HEK293 (cell line): ENCODE results near the gene JCAD.

Experiments used
- CTCF ChIA-PET: fragments of 350-600 bp; formaldehyde crosslinking; extraction: SDS; loops from one replicate; lab custom pipeline; 2021; ENCODE audit warnings: antibody characterized with exemption; lab: Yijun Ruan, JAX
- POLR2A ChIA-PET: fragments of 300-600 bp; formaldehyde crosslinking; extraction: SDS; loops from one replicate; lab custom pipeline; 2020; ENCODE audit warnings: antibody characterized with exemption, inconsistent platforms; lab: Yijun Ruan, JAX
- H3K27ac ChIP-seq: fragments of 200-500 bp; sonication (Bioruptor generic); 2 replicates; pipeline ENCODE4 v1.5.1; 2014; ENCODE audit warnings: low read depth, low read length, control low read depth, inconsistent platforms; ENCODE audit errors: extremely low read depth
- H3K36me3 ChIP-seq, 2 experiments: fragments of 200-500 bp in 1 of 2; sonication (Bioruptor generic) in 1 of 2; 1 replicate in 1 of 2; 2 replicates in 1 of 2; pipeline ENCODE4 v1.5.1; 2014 to 2017; ENCODE audit warnings: inconsistent platforms in 2 of 2, low read length in 2 of 2; ENCODE audit not compliant: control insufficient read depth in 2 of 2, insufficient read depth in 1 of 2
- H3K4me1 ChIP-seq: fragments of 200-500 bp; sonication (Bioruptor generic); 2 replicates; pipeline ENCODE4 v1.5.1; 2014; ENCODE audit warnings: mild to moderate bottlenecking, low read length, inconsistent platforms; ENCODE audit not compliant: control insufficient read depth, insufficient read depth
- H3K4me3 ChIP-seq: 2 replicates; pipeline ENCODE4 v1.5.1; 2011; ENCODE audit warnings: low read depth, mild to moderate bottlenecking, control low read depth, low read length, moderate library complexity
- H3K9me3 ChIP-seq: fragments of 200-500 bp; sonication (Bioruptor generic); 2 replicates; pipeline ENCODE4 v1.5.1; 2014; ENCODE audit warnings: low read depth, low read length, inconsistent platforms; ENCODE audit not compliant: control insufficient read depth, insufficient read depth
- GLI2 ChIP-seq: fragments of 450-650 bp; formaldehyde crosslinking; IDR thresholded peaks from 2 replicates; pipeline ENCODE4; 2017; ENCODE audit warnings: missing biosample characterization, missing genetic modification characterization, low read depth, borderline replicate concordance
- KLF8 ChIP-seq: fragments of 450-650 bp; formaldehyde crosslinking; IDR thresholded peaks from 2 replicates; pipeline ENCODE4 v1.5.1; 2016; ENCODE audit warnings: missing biosample characterization, missing genetic modification characterization
- PRDM4 ChIP-seq: fragments of 450-650 bp; formaldehyde crosslinking; IDR thresholded peaks from 2 replicates; pipeline ENCODE4 v1.5.1; 2017; ENCODE audit warnings: missing biosample characterization, missing genetic modification characterization
- PRDM6 ChIP-seq: fragments of 450-650 bp; formaldehyde crosslinking; IDR thresholded peaks from 2 replicates; pipeline ENCODE4 v1.5.1; 2017; ENCODE audit warnings: missing biosample characterization, missing genetic modification characterization
- SALL2 ChIP-seq: fragments of 450-650 bp; formaldehyde crosslinking; IDR thresholded peaks from 2 replicates; pipeline ENCODE4 v1.5.0; 2017; ENCODE audit warnings: missing biosample characterization, mild to moderate bottlenecking, missing genetic modification characterization, borderline replicate concordance
- YY2 ChIP-seq: fragments of 450-650 bp; formaldehyde crosslinking; IDR thresholded peaks from 2 replicates; pipeline ENCODE4 v1.5.1; 2016; ENCODE audit warnings: missing biosample characterization, missing genetic modification characterization
- ZFP37 ChIP-seq: fragments of 450-650 bp; formaldehyde crosslinking; IDR thresholded peaks from 2 replicates; pipeline ENCODE4 v1.5.1; 2016; ENCODE audit warnings: missing biosample characterization, missing genetic modification characterization
- ZNF175 ChIP-seq: fragments of 450-650 bp; formaldehyde crosslinking; IDR thresholded peaks from 2 replicates; pipeline ENCODE4 v1.5.1; 2016; ENCODE audit warnings: missing biosample characterization, missing genetic modification characterization
- ZNF211 ChIP-seq: fragments of 450-650 bp; formaldehyde crosslinking; IDR thresholded peaks from 2 replicates; pipeline ENCODE4 v1.5.1; 2016; ENCODE audit warnings: low read depth, missing biosample characterization, missing genetic modification characterization
- ZNF214 ChIP-seq: fragments of 450-650 bp; formaldehyde crosslinking; IDR thresholded peaks from 2 replicates; pipeline ENCODE4 v1.5.1; 2017; ENCODE audit warnings: missing biosample characterization, mild to moderate bottlenecking, missing genetic modification characterization, borderline replicate concordance
- ZNF24 ChIP-seq: fragments of 450-650 bp; formaldehyde crosslinking; IDR thresholded peaks from 2 replicates; pipeline ENCODE4 v1.5.1; 2016; ENCODE audit warnings: missing biosample characterization, missing genetic modification characterization
- ZNF280D ChIP-seq: fragments of 450-650 bp; formaldehyde crosslinking; IDR thresholded peaks from 2 replicates; pipeline ENCODE4 v1.5.1; 2016; ENCODE audit warnings: missing biosample characterization, missing genetic modification characterization
- ZNF324 ChIP-seq: fragments of 450-650 bp; formaldehyde crosslinking; IDR thresholded peaks from 2 replicates; pipeline ENCODE4 v1.5.1; 2016; ENCODE audit warnings: missing biosample characterization, missing genetic modification characterization
- ZNF404 ChIP-seq: fragments of 450-650 bp; formaldehyde crosslinking; IDR thresholded peaks from 2 replicates; pipeline ENCODE4 v1.5.1; 2017; ENCODE audit warnings: missing biosample characterization, missing genetic modification characterization
- ZNF48 ChIP-seq: fragments of 450-650 bp; formaldehyde crosslinking; IDR thresholded peaks from 2 replicates; pipeline ENCODE4 v1.5.1; 2016; ENCODE audit warnings: missing biosample characterization, missing genetic modification characterization
- ZNF510 ChIP-seq: fragments of 450-650 bp; formaldehyde crosslinking; IDR thresholded peaks from 2 replicates; pipeline ENCODE4 v1.5.1; 2018; ENCODE audit warnings: mild to moderate bottlenecking, missing genetic modification characterization, missing biosample characterization; ENCODE audit not compliant: insufficient replicate concordance
- ZNF558 ChIP-seq: fragments of 450-650 bp; formaldehyde crosslinking; IDR thresholded peaks from 2 replicates; pipeline ENCODE4 v1.5.1; 2016; ENCODE audit warnings: missing biosample characterization, missing genetic modification characterization
- ZNF585B ChIP-seq: fragments of 450-650 bp; formaldehyde crosslinking; IDR thresholded peaks from 2 replicates; pipeline ENCODE4 v1.5.1; 2016; ENCODE audit warnings: missing biosample characterization, missing genetic modification characterization
- ZNF610 ChIP-seq: fragments of 450-650 bp; formaldehyde crosslinking; IDR thresholded peaks from 2 replicates; pipeline ENCODE4 v1.5.1; 2016; ENCODE audit warnings: missing biosample characterization, missing genetic modification characterization, borderline replicate concordance
- TF ChIP-seq, protein P1 (sequence below): fragments of 450-650 bp; formaldehyde crosslinking; IDR thresholded peaks from 2 replicates; pipeline ENCODE4 v1.5.1; 2016; ENCODE audit warnings: missing biosample characterization, missing genetic modification characterization

The JCAD gene

DNA sequence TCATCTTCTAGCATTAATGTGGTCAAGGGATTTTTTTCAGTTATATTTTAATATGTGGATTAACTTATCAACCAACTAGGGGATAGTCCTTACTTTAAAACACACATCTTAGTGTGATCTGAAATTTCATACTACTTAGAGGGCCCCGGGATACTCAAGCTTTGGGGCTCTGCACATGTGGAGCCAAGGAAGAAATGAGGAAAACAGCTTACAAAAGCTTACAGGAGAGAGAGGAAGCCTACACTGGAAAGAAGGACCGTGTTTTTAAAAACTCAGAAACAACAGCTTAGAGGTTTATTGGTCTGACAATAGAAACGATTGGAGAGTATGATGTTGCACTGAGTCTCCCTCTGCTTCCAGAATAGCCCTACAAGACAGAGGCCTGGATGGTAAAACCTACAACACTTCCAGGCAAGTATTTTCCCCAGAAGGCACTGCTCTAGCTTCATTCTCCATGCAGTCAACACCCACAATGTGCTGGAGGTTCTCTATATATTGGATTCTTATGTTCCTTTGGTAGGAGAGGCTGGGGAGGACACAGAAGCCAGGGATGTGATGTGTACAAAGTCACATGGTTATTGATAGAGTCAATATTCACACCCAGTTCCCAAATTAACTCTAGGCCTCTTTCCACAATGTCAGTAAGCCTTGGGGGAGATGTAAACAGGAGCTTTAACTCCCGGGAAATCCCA lies 47.3 kb downstream of the JCAD start:
- POLR2A ChIA-PET = no interaction called here

GRCh38 chr10:30011396-30011795 lies 48.0 kb downstream of the JCAD start:
- Histone ChIP-seq H3K9me3 (no peaks in the 10 kb centered on the region), H3K4me3 (no peak overlapping the region), H3K4me1 (no peaks in the 10 kb centered on the region), H3K27ac (no peak overlapping the region), H3K36me3 (peaks cover 5% of the 10 kb centered on the region in 2 experiments; a peak in 1 of 3 replicates)
- TF ChIP-seq ZNF324 (tag by site-specific recombination) (no peak), ZNF610 (tag by site-specific recombination) (no peak), ZNF510 (tag by site-specific recombination) (no peak), ZNF175 (tag by site-specific recombination) (no peak), ZNF280D (tag by site-specific recombination) (no peak), ZNF404 (tag by site-specific recombination) (no peak), SALL2 (tag by site-specific recombination) (no peak), GLI2 (tag by site-specific recombination) (no peak), ZNF214 (tag by site-specific recombination) (no peak), ZNF48 (tag by site-specific recombination) (no peak), ZNF558 (tag by site-specific recombination) (no peak), ZNF211 (tag by site-specific recombination) (no peak), ZNF24 (no peak)
- ChIA-PET POLR2A (no interaction called here), CTCF (interaction anchor here (0.6 to 4.3 kb wide), 3 partner anchors 10 to 273 kb away, joined by 3 to 39 read pairs (median 13); no protein-coding TSS in a partner anchor)

More for the DNA sequence above, 47.3 kb downstream of the JCAD start:
- Histone ChIP-seq H3K4me3 (no peak overlapping the region), H3K4me1 (no peaks in the 10 kb centered on the region), H3K9me3 (no peaks in the 10 kb centered on the region), H3K27ac (no peak overlapping the region)
- CTCF ChIA-PET = interaction anchor here (0.6 to 4.3 kb wide), 3 partner anchors 10 to 274 kb away, joined by 3 to 39 read pairs (median 13); no protein-coding TSS in a partner anchor
- TF ChIP-seq KLF8 (tag by site-specific recombination) = no peak
- no peak for TF ChIP-seq YY2 (tag by site-specific recombination)
- no peak for TF ChIP-seq ZFP37 (tag by site-specific recombination)
- TF ChIP-seq, protein P1, sequence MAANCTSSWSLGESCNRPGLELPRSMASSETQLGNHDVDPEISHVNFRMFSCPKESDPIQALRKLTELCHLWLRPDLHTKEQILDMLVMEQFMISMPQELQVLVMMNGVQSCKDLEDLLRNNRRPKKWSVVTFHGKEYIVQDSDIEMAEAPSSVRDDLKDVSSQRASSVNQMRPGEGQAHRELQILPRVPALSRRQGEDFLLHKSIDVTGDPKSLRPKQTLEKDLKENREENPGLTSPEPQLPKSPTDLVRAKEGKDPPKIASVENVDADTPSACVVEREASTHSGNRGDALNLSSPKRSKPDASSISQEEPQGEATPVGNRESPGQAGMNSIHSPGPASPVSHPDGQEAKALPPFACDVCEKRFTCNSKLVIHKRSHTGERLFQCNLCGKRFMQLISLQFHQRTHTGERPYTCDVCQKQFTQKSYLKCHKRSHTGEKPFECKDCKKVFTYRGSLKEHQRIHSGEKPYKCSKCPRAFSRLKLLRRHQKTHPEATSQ (tag by site-specific recombination) = no peak
- no peak for TF ChIP-seq PRDM6 (tag by site-specific recombination)
- TF ChIP-seq PRDM4 (tag by site-specific recombination) = no peak
- TF ChIP-seq ZNF585B = no peak
- TF ChIP-seq, all 188 proteins: peak for 0
- H3K36me3 ChIP-seq = peaks cover 5 to 9% of the 10 kb centered on the region in 2 experiments; a peak in 2 of 3 replicates
